Measurements from ENCODE around the gene UTP11.

UTP11 gene

GRCh38 chr1:38046884-38047602 is 34.5 kb downstream of the UTP11 start:
- DNase-seq, result peak; percentile 100

- no peak for DNase-seq
Measured at GRCh38 chr1:38047603-38048141, 35.1 kb downstream of the UTP11 start.

- DNase-seq, result no peak
Measured at GRCh38 chr1:38050397-38051078, 38.0 kb downstream of the UTP11 start.

GRCh38 chr1:38051079-38051543 is 38.6 kb downstream of the UTP11 start:
- no peak for DNase-seq

- DNase-seq, result no peak
Measured at GRCh38 chr1:38052750-38053415, 40.3 kb downstream of the UTP11 start.

GRCh38 chr1:38053416-38054091 is 41.0 kb downstream of the UTP11 start:
- no peak for DNase-seq

GRCh38 chr1:38055398-38055797 is 42.9 kb downstream of the UTP11 start:
- DNase-seq, result no peak

- DNase-seq, result no peak
Measured at GRCh38 chr1:38055965-38056364, 43.4 kb downstream of the UTP11 start.

- DNase-seq, result peak; percentile 99
Measured at GRCh38 chr1:38059635-38060250, 47.2 kb downstream of the UTP11 start.

- DNase-seq, result no peak
Measured at GRCh38 chr1:38060498-38060897, 48.0 kb downstream of the UTP11 start.

GRCh38 chr1:38061290-38061689 is 48.8 kb downstream of the UTP11 start:
- DNase-seq, result no peak

- no peak for DNase-seq
Measured at GRCh38 chr1:38061883-38062328, 49.4 kb downstream of the UTP11 start.

- DNase-seq, result no peak
Measured at GRCh38 chr1:38062361-38063288, 50.1 kb downstream of the UTP11 start.

- no peak for DNase-seq
Measured at GRCh38 chr1:38063616-38064015, 51.1 kb downstream of the UTP11 start.

GRCh38 chr1:38064197-38064903 is 51.8 kb downstream of the UTP11 start:
- DNase-seq, result no peak

- DNase-seq, result no peak
Measured at GRCh38 chr1:38068220-38068979, 55.9 kb downstream of the UTP11 start.

GRCh38 chr1:38068980-38069340 is 56.4 kb downstream of the UTP11 start:
- no peak for DNase-seq

- peak; percentile 100 for DNase-seq
Measured at GRCh38 chr1:38071312-38072256, 59.0 kb downstream of the UTP11 start.

GRCh38 chr1:38072858-38073257 is 60.3 kb downstream of the UTP11 start:
- no peak for DNase-seq
